Activated effector memory CD4-positive, alpha-beta T cell treated with Interleukin-2 at 50 U/mL for 16 hours (primary cell): ENCODE results near the gene HNRNPA2B1.
"Not testable (repeated sequence)": the region's sequence is repeated elsewhere in the genome, so short reads cannot be mapped to it uniquely, and the experiment has no call there.

ENCODE experiments used
- DNase-seq: peaks from one replicate; pipeline ENCODE4 v3.0.0-alpha.2; 2020

The HNRNPA2B1 gene

DNA sequence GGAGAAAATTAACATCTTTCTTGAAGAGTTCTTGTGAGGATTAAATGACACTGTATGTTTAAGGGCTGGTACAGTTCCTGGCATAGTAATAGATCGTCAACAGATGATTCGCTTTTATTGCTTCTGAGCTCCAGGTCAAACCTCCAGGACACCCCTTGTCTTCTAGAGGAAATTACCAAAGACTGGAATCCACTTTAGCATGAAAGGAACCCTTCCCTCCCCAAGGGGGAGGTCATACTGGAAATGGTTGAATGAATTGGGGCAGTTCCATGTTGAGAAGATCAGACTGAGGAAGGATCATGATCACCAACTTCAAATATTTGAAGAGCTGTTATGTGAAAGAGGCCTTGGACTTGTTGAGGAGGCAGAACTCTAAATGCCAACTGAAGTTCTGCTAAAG lies 39.6 kb downstream of the HNRNPA2B1 start:
- DNase-seq, result no peak

DNA sequence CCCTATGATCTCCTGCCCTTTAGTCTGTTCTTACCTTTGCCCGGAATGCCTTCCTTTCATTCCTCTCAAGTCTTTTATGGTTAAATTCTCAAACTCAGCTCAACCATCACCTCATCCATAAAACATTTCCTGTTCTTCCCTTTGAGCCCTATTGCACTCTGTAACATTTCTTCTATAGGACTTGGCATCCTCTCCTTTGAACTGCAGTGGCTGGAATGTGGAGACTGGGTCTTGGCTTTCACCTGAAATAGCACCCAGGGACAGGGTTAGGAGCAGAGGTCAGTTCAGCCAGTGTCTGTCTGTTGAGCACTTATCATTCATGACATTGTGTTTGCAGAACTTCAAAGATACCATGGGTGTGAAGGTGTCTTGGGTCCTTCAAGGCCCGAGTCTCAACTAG lies 41.3 kb downstream of the HNRNPA2B1 start:
- no peak for DNase-seq

DNA sequence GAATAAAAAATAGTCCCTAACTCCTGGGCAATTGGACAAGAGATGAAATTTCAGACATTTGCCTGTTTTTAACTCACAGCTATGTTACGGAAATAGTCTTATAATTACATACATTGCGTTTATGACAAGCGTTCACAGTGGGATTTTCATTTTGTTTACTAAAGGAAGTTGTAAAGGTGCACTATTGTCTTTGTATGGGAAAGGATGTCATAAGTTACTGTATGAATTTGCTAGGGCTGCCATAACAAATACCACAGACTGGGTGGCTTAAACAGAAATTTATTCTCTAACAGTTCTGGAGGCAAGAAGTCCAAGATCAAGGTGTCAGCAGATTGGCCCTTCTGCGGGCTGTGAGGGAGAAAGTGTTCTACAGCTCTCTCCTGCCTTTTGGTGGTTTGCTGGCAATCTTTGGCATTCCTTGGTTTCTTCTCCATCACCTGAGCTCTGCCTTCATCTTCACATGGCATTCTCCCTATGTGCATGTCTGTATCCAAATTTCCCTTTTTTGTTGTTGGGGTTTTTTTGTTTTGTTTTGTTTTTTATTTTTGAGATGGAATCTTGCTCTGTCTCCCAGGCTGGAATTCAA lies 42.9 kb downstream of the HNRNPA2B1 start:
- DNase-seq, result no peak

GRCh38 chr7:26156451-26157420 lies 43.8 kb downstream of the HNRNPA2B1 start:
- DNase-seq, result no peak

- DNase-seq, result no peak
Observed at GRCh38 chr7:26155531-26156375, 44.8 kb downstream of the HNRNPA2B1 start.

DNA sequence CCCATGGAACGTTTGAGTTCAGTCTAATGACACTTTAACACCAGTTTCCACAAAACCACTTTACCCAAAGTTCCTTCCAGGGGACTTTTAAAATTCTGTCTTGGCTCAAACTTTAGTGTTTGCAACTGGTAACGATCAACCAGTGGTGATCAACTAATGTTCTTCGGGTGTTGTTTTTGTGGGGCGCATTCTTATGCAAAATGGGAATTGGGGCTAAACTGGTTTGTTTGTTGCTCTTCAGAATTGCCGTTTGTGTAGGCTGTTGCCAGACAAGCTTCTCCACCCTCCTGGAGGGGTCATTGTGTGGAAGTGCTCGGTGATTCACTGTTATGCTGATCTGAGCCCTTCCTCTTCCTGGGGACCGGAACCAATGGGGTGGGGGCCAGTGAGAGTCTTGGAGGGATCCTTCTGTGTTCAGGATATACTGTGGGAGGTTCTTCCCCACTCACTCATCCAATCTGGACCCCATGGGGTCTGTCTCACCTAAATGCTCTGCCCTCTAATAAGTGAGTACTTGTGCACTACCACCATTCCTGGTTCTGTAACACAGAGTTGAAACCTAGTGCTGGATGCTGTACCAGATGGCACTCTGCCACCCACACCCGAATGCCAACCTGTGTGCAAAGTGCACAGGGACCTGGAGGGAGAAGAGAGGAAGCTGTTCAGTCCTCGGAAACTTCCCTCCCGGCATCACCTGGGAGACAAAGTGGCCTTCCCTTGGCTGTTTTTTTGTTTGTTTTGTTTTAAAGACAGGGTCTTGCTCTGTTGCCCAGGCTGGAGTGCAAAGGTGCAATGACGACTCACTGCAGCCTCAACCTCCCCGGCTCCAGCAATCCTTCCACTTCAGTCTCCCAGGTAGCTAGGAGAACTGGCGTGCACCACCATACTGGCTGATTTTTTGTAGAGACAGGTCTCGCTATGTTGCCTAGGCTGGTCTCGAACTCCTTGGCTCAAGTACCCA lies 46.4 kb downstream of the HNRNPA2B1 start:
- no peak for DNase-seq

GRCh38 chr7:26153241-26153822 lies 47.2 kb downstream of the HNRNPA2B1 start:
- DNase-seq, result no peak

DNA sequence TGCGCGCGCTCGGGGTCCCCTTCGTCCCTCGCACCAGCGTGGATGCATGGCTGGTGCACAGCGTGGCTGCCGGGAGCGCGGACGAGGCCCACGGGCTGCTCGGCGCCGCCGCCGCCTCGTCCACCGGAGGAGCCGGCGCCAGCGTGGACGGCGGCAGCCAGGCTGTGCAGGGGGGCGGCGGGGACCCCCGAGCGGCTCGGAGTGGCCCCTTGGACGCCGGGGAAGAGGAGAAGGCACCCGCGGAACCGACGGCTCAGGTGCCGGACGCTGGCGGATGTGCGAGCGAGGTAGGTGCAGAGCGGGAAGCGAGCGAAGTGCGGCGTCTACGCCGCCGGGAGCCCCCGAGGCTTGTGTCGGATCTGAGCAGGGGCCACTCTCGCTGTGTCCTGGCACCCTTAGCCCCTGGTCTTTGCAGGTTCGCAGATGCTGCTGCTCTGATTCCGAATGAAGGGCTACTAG lies 47.7 kb downstream of the HNRNPA2B1 start:
- DNase-seq, result peak; percentile 31

- peak; percentile 77 for DNase-seq
Observed at GRCh38 chr7:26151953-26152781, 48.4 kb downstream of the HNRNPA2B1 start, which contains the start of gene NFE2L3. NFE2L3 (plus strand) TSS chr7:26152198; CDS start chr7:26152499, 301 bp downstream.

DNA sequence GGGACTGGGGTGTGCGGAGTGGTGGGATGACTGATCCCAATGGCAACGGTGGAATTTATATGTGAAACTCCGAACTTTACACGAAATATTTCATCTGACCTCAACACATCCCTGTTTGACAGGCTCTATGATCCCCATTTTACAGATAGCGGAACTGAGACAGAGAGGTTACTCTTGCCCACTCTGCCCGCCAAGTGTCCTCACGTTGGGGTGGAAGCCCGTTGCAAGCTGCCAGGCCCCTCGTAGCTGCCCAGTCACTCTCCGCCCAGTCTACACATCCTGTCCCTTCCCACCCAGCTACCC lies 48.9 kb downstream of the HNRNPA2B1 start:
- no peak for DNase-seq

GRCh38 chr7:26151096-26151495 lies 49.5 kb downstream of the HNRNPA2B1 start:
- DNase-seq, result no peak

DNA sequence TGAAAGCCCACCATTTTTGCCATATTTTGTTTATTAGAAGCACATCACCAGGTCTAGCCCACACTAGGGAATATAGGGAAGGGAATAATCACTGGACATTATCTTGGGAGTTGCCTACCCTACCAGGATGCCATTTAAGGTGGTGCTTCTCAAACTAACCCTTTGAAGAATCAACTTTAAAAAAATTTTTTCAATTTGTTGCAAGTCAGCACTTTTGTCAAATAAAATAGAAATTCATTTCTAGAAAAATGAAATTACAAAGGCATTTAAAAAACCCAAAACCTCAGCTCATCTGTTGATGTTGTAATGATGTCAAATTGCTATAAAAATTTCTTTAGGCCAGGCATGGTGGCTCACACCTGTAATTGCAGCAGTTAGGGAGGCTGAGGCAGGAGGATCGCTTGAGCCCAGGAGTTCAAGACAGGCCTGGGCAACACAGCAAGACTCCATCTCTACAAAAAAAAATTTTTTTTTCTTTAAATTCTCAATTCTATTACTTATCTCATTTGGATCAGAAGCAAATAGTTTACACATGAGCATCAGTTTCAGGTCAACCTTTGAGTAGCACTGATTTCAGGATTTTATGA lies 51.1 kb downstream of the HNRNPA2B1 start:
- no peak for DNase-seq

GRCh38 chr7:26148307-26148700 lies 52.2 kb downstream of the HNRNPA2B1 start:
- not testable (repeated sequence) for DNase-seq

DNA sequence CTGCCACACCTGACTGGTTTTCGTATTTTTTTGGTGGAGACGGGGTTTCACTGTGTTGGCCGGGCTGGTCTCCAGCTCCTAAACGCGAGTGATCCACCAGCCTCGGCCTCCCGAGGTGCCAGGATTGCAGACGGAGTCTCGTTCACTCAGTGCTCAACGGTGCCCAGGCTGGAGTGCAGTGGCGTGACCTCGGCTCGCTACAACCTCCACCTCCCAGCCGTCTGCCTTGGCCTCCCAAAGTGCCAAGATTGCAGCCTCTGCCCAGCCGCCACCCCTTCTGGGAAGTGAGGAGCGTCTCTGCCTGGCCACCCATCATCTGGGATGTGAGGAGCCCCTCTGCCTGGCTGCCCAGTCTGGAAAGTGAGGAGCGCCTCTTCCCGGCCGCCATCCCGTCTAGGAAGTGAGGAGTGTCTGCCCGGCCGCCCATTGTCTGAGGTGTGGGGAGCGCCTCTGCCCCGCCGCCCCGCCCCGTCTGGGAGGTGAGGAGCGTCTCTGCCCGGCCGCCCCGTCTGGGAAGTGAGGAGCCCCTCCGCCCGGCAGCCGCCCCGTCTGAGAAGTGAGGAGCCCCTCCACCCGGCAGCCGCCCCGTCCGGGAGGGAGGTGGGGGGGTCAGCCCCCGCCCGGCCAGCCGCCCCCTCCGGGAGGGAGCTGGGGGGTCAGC lies 52.8 kb downstream of the HNRNPA2B1 start:
- not testable (repeated sequence) for DNase-seq

- DNase-seq, result no peak
Observed at GRCh38 chr7:26147030-26147429, 53.5 kb downstream of the HNRNPA2B1 start.

GRCh38 chr7:26145238-26145637 lies 55.3 kb downstream of the HNRNPA2B1 start:
- no peak for DNase-seq

DNA sequence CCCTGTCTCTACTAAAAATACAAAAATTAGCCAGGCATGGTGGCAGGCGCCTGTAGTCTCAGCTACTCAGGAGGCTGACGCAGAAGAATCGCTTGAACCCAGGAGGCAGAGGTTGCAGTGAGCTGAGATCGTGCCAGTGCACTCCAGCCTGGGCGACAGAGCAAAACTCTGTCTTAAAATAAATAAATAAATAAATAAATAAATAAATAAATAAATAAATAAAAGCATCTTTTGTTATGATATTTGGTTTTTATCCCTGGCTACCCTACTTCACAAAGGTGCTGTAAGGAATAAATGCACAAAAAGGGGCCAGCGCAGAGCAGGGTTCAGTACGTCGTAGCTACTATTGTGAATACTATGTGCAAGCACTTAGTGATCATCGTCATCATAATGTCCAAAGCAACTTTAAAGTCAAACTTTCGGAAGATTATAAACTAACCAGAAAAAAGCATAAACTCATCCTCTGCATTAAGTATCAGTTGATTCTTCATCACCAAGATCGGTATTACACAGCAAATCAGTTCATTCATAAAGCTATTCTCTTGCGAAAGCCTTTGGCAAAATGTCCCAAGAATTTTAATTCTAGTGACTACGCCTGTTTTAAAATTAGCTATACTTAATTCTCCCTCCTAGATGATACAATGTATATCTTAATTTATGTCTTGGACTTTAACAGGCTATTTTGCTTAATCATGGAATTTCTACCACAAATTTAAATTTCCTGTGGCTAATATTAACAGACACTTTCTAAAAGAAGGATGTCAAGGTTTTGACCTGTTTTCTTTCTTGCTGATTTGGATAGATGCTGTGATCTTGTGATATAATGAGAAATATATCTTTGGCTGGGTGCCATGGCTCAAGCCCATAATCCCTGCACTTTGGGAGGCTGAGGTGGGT lies 56.1 kb downstream of the HNRNPA2B1 start:
- no peak for DNase-seq

GRCh38 chr7:26143298-26144048 lies 57.1 kb downstream of the HNRNPA2B1 start:
- no peak for DNase-seq
